ENCODE data around the gene AKR1C2.
"Not testable (repeated sequence)": the region's sequence is repeated elsewhere in the genome, so short reads cannot be mapped to it uniquely, and the experiment has no call there.

The AKR1C2 gene

DNA sequence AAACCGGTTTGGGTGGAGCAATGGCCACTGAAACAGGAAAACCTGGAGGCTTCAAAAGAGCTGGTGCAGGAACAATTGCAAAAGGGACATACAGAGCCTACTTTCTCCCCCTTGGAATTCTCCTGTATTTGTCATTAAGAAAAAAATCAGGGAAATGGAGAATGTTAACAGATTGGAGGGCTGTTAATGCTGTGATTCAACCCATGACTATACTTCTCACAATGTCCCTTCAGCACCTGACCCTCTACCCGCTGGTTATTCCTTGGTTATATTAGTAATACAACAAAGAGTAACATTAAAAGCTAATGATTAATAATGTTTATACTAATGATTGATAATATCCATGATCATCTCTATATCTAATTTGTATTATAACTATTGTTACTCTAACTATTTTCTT lies 34.4 kb upstream of the AKR1C2 start:
- Histone ChIP-seq H3K27me3 (no peaks in the 10 kb centered on the region), H3K36me3 (no peaks in the 10 kb centered on the region), H3K9me3 (no peaks in the 10 kb centered on the region), H3K27ac (no peak overlapping the region), H3K4me3 (ENCODE audit: low read depth in 1 of 2, low read length in 1 of 2) (no peak overlapping the region), H3K4me1 (ENCODE audit: control insufficient read depth in 1 of 2, insufficient read depth in 1 of 2, low read depth in 1 of 2, low read length in 1 of 2) (peaks cover 0 to 13% of the 10 kb centered on the region in 2 experiments)
- TF ChIP-seq, protein P1, sequence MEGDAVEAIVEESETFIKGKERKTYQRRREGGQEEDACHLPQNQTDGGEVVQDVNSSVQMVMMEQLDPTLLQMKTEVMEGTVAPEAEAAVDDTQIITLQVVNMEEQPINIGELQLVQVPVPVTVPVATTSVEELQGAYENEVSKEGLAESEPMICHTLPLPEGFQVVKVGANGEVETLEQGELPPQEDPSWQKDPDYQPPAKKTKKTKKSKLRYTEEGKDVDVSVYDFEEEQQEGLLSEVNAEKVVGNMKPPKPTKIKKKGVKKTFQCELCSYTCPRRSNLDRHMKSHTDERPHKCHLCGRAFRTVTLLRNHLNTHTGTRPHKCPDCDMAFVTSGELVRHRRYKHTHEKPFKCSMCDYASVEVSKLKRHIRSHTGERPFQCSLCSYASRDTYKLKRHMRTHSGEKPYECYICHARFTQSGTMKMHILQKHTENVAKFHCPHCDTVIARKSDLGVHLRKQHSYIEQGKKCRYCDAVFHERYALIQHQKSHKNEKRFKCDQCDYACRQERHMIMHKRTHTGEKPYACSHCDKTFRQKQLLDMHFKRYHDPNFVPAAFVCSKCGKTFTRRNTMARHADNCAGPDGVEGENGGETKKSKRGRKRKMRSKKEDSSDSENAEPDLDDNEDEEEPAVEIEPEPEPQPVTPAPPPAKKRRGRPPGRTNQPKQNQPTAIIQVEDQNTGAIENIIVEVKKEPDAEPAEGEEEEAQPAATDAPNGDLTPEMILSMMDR (IDR thresholded peaks at IDR 0.05) = no peak

DNA sequence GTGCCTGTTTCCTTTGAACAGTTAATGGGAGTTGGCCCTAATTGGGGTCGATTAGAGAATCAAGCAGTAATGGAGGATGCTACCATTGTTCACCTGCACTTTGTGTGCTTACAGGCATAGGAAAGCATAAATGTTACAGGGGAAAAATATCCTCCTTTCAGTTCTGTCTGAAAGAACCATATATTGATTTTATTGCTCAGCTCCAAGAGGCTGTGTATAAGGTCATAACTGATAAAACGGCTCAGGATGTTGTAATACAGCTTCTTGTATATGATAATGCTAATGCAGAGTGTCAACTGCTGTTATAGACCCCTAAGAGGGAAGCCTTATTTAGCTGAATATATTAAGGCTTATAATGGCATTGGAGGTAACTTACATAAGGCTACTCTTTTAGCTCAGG lies 32.9 kb upstream of the AKR1C2 start:
- TF ChIP-seq, protein P1 (IDR thresholded peaks at IDR 0.05) = no peak
- Histone ChIP-seq H3K27me3 (no peaks in the 10 kb centered on the region), H3K4me1 (ENCODE audit: control insufficient read depth in 1 of 2, insufficient read depth in 1 of 2, low read depth in 1 of 2, low read length in 1 of 2) (peaks cover 0 to 5% of the 10 kb centered on the region in 2 experiments), H3K36me3 (no peaks in the 10 kb centered on the region), H3K27ac (no peak overlapping the region), H3K9me3 (no peaks in the 10 kb centered on the region), H3K4me3 (ENCODE audit: low read depth in 1 of 2, low read length in 1 of 2) (no peak overlapping the region)

DNA sequence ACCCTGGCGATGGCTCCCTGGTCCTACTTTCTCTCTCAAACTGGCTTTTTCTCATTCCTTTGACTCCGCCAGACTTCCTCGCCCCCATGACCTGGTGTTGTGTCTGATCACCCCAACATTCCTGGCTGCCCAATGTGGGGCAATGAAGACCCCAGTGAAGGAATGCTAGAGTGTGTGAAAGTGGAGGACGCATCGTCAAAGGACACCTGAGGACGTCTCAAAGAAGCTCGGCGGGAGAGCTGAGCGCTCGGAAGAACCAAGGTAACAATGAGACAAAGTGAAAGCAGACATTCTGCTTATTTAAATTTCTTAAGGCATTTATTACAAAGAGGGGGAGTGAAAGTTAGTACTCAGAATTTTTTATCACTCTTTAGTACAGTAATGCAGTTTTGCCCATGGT lies 31.7 kb upstream of the AKR1C2 start:
- Histone ChIP-seq H3K27me3 (no peaks in the 10 kb centered on the region), H3K36me3 (no peaks in the 10 kb centered on the region), H3K4me3 (ENCODE audit: low read depth in 1 of 2, low read length in 1 of 2) (no peak overlapping the region), H3K4me1 (ENCODE audit: control insufficient read depth in 1 of 2, insufficient read depth in 1 of 2, low read depth in 1 of 2, low read length in 1 of 2) (no peaks in the 10 kb centered on the region), H3K27ac (no peak overlapping the region), H3K9me3 (no peaks in the 10 kb centered on the region)
- TF ChIP-seq, protein P1 (IDR thresholded peaks at IDR 0.05) = no peak

DNA sequence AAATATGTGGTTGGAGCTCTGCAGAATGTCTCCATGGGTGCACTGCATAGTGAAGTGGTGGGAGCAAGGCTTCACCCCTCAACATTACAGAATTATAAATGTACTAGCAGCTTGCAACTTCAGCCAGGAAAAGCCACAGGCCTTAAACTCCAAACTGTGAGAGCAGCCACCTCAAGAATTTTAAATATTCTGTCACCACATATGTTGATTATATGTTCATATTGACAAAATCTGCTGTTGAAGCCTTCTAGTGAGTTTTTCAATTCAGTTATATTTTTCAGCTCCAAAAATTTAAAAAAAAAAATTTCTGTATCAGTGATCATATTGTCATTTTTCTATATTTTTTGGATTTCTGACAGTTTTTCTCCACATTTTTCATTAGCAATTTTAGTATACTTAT lies 30.9 kb upstream of the AKR1C2 start:
- Histone ChIP-seq H3K27ac (no peak overlapping the region), H3K27me3 (no peaks in the 10 kb centered on the region), H3K36me3 (no peaks in the 10 kb centered on the region), H3K4me1 (ENCODE audit: control insufficient read depth in 1 of 2, insufficient read depth in 1 of 2, low read depth in 1 of 2, low read length in 1 of 2) (no peaks in the 10 kb centered on the region), H3K9me3 (no peaks in the 10 kb centered on the region), H3K4me3 (ENCODE audit: low read depth in 1 of 2, low read length in 1 of 2) (no peak overlapping the region)
- TF ChIP-seq, protein P1 (IDR thresholded peaks at IDR 0.05) = no peak

DNA sequence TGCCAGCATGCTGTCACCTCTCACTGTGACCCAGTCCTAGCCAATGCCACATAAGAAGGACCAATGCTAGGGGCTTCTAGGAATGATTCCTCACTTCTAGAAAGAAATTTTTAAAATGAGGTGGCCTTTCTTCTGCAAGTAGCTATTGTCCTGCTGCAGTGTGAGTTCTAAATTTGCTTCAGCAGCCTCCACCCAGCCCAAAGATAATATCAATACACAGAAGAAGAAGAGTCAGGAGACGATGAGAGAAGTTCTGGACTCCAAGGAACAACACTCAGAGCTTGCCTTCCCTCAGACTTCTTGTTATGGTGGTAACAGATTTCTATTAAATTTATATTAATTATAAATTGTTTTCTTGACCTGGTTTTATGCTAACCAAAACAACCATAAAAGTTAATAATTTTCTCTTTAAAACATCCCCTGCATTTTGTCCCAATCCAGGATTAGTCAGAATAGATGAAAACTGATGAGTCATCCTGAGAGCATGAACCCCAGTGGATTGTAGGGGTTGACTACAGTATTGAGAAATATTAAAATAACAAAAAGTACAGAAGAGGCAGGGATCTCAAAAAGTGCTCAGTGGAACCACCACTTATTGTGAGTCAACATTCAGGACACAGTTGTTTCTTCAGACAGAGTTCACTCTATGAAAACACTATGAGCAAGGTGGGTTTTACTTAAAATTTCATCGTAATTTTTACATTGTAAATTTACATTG lies 29.6 kb upstream of the AKR1C2 start:
- no peaks in the 10 kb centered on the region for H3K27me3 ChIP-seq
- no peaks in the 10 kb centered on the region for H3K4me1 ChIP-seq (ENCODE audit: control insufficient read depth in 1 of 2, insufficient read depth in 1 of 2, low read depth in 1 of 2, low read length in 1 of 2)
- TF ChIP-seq, protein P1 (IDR thresholded peaks at IDR 0.05) = no peak
- no peaks in the 10 kb centered on the region for H3K36me3 ChIP-seq
- H3K9me3 ChIP-seq = no peaks in the 10 kb centered on the region
- no peak overlapping the region for H3K4me3 ChIP-seq (ENCODE audit: low read depth in 1 of 2, low read length in 1 of 2)
- no peak overlapping the region for H3K27ac ChIP-seq

DNA sequence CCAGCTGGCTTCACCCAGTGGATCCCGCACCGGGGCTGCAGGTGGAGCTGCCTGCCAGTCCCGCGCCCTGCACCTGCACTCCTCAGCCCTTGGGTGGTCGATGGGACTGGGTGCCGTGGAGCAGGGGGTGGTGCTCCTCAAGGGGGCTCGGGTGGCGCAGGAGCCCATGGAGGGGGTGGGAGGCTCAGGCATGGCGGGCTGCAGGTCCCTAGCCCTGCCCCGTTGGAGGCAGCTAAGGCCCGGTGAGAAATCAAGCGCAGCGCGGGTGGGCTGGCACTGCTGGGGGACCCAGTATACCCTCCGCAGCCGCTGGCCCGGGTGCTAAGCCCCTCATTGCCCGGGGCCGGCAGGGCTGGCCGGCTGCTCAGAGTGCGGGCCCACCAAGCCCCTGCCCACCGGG lies 28.8 kb upstream of the AKR1C2 start:
- not testable (repeated sequence) for H3K9me3 ChIP-seq; H3K27me3 ChIP-seq; H3K36me3 ChIP-seq; H3K4me3 ChIP-seq (ENCODE audit: low read depth in 1 of 2, low read length in 1 of 2); H3K27ac ChIP-seq; H3K4me1 ChIP-seq (ENCODE audit: control insufficient read depth in 1 of 2, insufficient read depth in 1 of 2, low read depth in 1 of 2, low read length in 1 of 2)

DNA sequence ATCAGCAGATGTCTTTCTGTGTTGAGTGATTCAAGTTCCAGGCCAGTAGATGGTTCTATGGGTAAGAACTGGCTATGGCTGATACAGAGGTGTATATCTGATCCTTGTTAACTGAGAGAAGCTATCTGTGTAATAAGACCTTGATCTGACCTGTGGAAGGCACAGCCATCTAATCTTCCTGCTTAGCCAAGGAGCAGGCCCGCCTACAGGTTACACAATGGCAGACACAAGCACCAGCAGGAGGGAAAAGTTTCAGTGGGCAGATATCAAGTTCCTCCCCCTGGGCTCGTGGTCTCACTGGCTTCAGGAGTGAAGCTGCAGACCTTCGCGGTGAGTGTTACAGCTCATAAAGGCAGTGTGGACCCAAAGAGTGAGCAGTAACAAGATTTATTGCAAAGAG lies 27.9 kb upstream of the AKR1C2 start:
- H3K4me1 ChIP-seq (ENCODE audit: control insufficient read depth in 1 of 2, insufficient read depth in 1 of 2, low read depth in 1 of 2, low read length in 1 of 2); H3K27ac ChIP-seq; H3K4me3 ChIP-seq (ENCODE audit: low read depth in 1 of 2, low read length in 1 of 2); H3K9me3 ChIP-seq; H3K36me3 ChIP-seq; H3K27me3 ChIP-seq: not testable (repeated sequence)

Measured in neutrophil (primary cell).